Measurements from ENCODE around the gene REN.

DNA sequence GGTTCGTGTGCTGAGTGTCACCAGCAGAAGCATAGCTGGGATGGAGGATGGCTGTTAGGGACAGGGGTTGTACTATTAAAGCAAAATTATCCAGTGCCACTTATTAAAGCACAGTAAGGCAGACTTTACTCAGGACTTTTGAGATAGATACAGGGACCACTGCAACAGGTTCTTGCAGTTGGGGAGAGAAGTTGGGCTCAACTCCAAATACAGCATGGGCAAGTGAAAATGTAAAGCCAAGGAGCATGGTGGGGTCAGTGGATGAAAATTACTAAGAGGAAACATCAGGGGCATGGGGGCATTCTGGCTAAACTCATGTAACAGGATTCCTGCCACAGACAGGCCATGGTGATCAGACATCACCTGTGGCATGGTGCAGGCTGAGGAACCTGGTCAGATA lies 15.0 kb upstream of the REN start:
- TF ChIP-seq, protein P1, sequence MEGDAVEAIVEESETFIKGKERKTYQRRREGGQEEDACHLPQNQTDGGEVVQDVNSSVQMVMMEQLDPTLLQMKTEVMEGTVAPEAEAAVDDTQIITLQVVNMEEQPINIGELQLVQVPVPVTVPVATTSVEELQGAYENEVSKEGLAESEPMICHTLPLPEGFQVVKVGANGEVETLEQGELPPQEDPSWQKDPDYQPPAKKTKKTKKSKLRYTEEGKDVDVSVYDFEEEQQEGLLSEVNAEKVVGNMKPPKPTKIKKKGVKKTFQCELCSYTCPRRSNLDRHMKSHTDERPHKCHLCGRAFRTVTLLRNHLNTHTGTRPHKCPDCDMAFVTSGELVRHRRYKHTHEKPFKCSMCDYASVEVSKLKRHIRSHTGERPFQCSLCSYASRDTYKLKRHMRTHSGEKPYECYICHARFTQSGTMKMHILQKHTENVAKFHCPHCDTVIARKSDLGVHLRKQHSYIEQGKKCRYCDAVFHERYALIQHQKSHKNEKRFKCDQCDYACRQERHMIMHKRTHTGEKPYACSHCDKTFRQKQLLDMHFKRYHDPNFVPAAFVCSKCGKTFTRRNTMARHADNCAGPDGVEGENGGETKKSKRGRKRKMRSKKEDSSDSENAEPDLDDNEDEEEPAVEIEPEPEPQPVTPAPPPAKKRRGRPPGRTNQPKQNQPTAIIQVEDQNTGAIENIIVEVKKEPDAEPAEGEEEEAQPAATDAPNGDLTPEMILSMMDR (IDR thresholded peaks at IDR 0.05; ENCODE audit: low read depth, low read length, missing input control) = no peak
- TF ChIP-seq JUND (IDR thresholded peaks at IDR 0.05) (no peak), TAF1 (conservative IDR thresholded peaks at IDR 0.05) (no peak), GABPA (IDR thresholded peaks at IDR 0.05 in 1 of 2, conservative IDR thresholded peaks at IDR 0.05 in 1 of 2) (no peak), EGR1 (IDR thresholded peaks at IDR 0.05; ENCODE audit: low read depth in 2 of 2) (no peak), RAD21 (IDR thresholded peaks at IDR 0.05) (no peak), HNF4G (IDR thresholded peaks at IDR 0.05) (no peak), YY1 (IDR thresholded peaks at IDR 0.05) (no peak)
- TF ChIP-seq, protein P2, sequence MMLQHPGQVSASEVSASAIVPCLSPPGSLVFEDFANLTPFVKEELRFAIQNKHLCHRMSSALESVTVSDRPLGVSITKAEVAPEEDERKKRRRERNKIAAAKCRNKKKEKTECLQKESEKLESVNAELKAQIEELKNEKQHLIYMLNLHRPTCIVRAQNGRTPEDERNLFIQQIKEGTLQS (IDR thresholded peaks at IDR 0.05) = no peak

Measured in liver (tissue), 3 donors.